ENCODE measurements around the gene EXD1. TPM values are rescaled to one million over a fixed set of nuclear protein-coding genes. Genes with fewer than 3 reads are reported as not detected.

EXD1 gene
- total RNA-seq, 1 experiment from 2014 or later, result 0.26 TPM

GRCh38 chr15:41258750-41259471, 28.4 kb upstream of the EXD1 start (continued):
- TF ChIP-seq ZNF281 (CRISPR knock-in tag; IDR thresholded peaks at IDR 0.05) (no peak), CREM (CRISPR knock-in tag; IDR thresholded peaks at IDR 0.05) (no peak), CTCF (IDR thresholded peaks at IDR 0.05) (no peak), NR1H2 (CRISPR knock-in tag; IDR thresholded peaks at IDR 0.05) (no peak), ZNF121 (CRISPR knock-in tag; IDR thresholded peaks at IDR 0.05) (no peak), NFE2L1 (CRISPR knock-in tag; IDR thresholded peaks at IDR 0.05) (no peak), ZNF263 (CRISPR knock-in tag; IDR thresholded peaks at IDR 0.05; ENCODE audit: low read depth) (no peak), PRDM15 (CRISPR knock-in tag; IDR thresholded peaks at IDR 0.05) (no peak), ZNF232 (CRISPR knock-in tag; IDR thresholded peaks at IDR 0.05) (no peak), ZNF396 (CRISPR knock-in tag; IDR thresholded peaks at IDR 0.05; ENCODE audit: borderline replicate concordance) (no peak)

GRCh38 chr15:41256577-41257038, 26.1 kb upstream of the EXD1 start:
- CTCF ChIA-PET, result no interaction called here
- DNase-seq (ENCODE audit: low spot score) (no peak), ATAC-seq (no peak)
- POLR2A ChIA-PET, result no interaction called here
- 0 out of 2 replicates have a peak, but pooled peaks cover 5% of the 10 kb centered on the region for H3K4me1 Mint-ChIP-seq
- H3K36me3 Mint-ChIP-seq, result peaks cover 7% of the 10 kb centered on the region
- no peak overlapping the region for H3K4me3 Mint-ChIP-seq
- TF ChIP-seq ZNF512 (CRISPR knock-in tag; IDR thresholded peaks at IDR 0.05; ENCODE audit: borderline replicate concordance) (no peak), FOXP1 (CRISPR knock-in tag; IDR thresholded peaks at IDR 0.05; ENCODE audit: borderline replicate concordance) (no peak), JAZF1 (CRISPR knock-in tag; IDR thresholded peaks at IDR 0.05) (no peak), ERG (CRISPR knock-in tag; IDR thresholded peaks at IDR 0.05) (no peak), RELA (CRISPR knock-in tag; IDR thresholded peaks at IDR 0.05; ENCODE audit: borderline replicate concordance) (no peak), ZNF416 (CRISPR knock-in tag; IDR thresholded peaks at IDR 0.05) (no peak), CREB1 (CRISPR knock-in tag; IDR thresholded peaks at IDR 0.05) (no peak), TP53 (CRISPR knock-in tag; IDR thresholded peaks at IDR 0.05) (no peak), ATF6 (CRISPR knock-in tag; IDR thresholded peaks at IDR 0.05) (no peak)
- no peaks in the 10 kb centered on the region for H3K27me3 Mint-ChIP-seq (ENCODE audit: low read depth)
- H3K9me3 Mint-ChIP-seq, result no peaks in the 10 kb centered on the region
- H3K27ac Mint-ChIP-seq, result no peak overlapping the region
